GM10266 (cell line): ENCODE results near the gene LACTB.
A peak's percentile ranks its signal among the peaks of the same experiment; 100 is the strongest.

Experiments used
- DNase-seq: peaks from one replicate; pipeline ENCODE4 v3.0.0; 2012; ENCODE audit errors: extremely low spot score
- CTCF ChIP-seq: IDR thresholded peaks from 2 replicates; pipeline ENCODE4 v1.5.1; 2012; ENCODE audit warnings: mild to moderate bottlenecking, low read depth; ENCODE audit not compliant: control insufficient read depth, insufficient read depth; ENCODE audit errors: missing control alignments

Gene LACTB

GRCh38 chr15:63151665-63152064 lies 30.0 kb downstream of the LACTB start:
- no peak for TF ChIP-seq CTCF
- no peak for DNase-seq

- no peak for TF ChIP-seq CTCF
- DNase-seq: no peak
These were observed 33.8 kb downstream of the LACTB start for GRCh38 chr15:63155486-63155885.

DNA sequence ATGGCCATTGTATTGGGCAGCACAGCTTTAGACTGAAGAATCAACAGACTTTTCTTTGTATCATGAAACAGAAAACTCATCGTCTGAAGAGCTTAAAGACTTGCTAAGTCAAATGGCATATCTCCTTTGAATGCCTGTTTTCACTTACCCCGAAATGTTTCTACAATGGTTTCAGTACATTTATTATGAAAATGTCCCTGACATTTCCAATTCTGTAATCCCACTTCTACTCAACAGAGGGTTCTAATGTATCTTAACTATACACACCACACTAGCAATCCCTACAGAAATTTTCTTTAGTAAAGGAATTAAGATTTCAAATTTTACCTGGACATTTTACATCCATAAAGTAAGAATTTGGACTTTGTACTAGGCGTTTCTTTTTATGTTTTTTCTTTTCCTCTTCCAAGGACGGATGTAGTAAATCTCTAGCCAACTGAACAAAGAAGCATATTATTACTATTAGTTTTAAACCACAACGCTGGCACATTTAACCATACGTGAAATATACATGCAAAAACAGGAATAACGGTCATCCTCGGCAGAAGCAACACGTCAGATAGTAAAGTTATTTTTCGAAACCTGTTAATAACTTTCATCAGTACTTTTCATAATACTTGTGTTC lies 34.5 kb downstream of the LACTB start:
- no peak for TF ChIP-seq CTCF
- no peak for DNase-seq

DNA sequence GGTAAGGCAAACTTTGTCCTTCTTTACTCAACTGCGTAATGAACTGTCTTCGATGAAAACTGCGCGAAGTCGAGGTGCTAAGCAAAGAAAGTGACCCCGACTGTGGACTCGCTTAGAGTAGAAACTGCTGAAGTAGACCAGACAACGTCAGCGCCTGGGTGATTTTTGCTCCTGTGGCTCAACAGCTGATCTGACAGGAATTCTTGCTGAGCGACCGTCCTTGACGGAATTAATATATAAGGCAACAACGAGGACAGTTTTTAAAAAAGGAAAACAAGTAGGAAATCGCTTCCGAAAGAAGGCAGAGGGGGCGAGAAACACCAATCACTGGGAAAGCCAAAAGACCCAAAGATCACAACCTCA lies 35.1 kb downstream of the LACTB start:
- DNase-seq: peak; percentile 41
- no peak for TF ChIP-seq CTCF

DNA sequence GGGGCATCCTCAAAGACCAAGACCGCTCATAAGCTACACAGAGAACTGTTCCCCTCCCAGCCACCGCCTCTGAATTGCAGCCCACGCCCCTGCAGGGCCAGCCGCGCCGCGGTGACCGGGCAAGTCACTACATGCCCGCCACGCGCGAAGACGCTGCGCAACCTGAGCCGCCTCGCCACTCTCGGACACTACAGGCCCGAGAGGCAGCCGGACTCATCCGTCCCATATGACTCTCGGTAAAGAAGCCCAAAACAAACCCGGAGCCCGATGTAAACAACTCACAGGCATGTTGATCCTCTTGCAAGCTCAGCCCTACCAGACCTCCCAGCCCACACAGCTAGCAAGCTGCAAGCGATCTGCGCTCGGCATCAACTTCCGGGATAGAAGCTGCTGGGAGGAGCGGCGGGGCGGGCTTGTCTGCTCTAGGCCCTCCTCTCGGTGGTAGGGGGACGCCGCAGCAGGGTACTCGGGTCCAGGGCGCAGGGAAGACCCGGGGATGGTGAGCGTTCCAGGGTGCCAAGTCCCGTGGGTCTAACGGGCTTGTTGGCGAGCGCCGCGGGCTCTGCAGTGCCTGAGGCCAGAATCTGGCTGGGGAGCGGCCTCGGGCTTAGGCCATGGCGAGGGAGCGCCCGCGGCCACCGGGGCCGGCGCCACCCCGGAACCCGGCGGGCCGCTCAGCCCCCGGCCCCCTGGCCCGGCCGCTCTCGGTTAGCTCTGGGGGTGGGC lies 35.6 kb downstream of the LACTB start, which contains the start of gene RPS27L:
Gene RPS27L (minus strand): TSS at position 360 of the 726 bp plus-strand sequence. CDS start 72 bp downstream, at position 288.
- peak; percentile 88 for DNase-seq
- no peak for TF ChIP-seq CTCF

DNA sequence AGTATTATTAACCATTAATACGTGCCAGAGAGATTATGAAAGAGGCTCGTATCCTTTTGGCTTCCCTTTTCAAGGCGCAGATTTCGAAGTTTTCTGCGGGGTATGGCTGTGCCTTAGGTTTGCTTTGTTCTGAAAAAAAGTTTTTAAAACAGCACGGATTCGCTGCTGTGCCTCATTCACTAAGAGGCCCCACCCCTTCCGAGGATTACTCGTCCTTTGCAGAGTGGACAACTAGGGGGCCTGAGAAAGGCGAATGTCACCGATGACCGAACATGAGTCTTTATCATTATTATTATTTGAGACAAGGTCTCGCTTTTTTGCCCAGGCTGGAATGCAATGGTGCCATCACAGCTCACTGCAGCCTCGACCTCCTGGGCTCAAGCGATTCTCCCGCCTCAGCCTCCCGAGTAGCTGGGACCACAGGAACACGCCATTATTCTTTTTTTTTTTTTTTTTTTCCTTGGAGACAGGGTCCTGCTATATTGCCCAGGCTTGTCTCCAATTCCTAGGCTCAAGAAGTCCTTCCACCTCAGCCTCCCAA lies 36.3 kb downstream of the LACTB start:
- TF ChIP-seq CTCF: no peak
- DNase-seq: peak; percentile 60

GRCh38 chr15:63160638-63161037 lies 39.0 kb downstream of the LACTB start:
- no peak for DNase-seq
- TF ChIP-seq CTCF: no peak
